Stimulated activated CD8-positive, alpha-beta memory T cell treated with anti-CD3 and anti-CD28 coated beads, Interleukin-4, amount 100 ng/mL, for 24 hours (primary cell): ENCODE data around the gene SNX11.

Source experiments
- DNase-seq: peaks from one replicate; pipeline ENCODE4 v3.0.0-alpha.2; 2020; ENCODE audit warnings: low read depth

The SNX11 gene

GRCh38 chr17:48100160-48100559 is 7.4 kb upstream of the SNX11 start:
- DNase-seq, result no peak

- no peak for DNase-seq
Observed at GRCh38 chr17:48100591-48101011, 7.0 kb upstream of the SNX11 start.

GRCh38 chr17:48101012-48101720 is 6.4 kb upstream of the SNX11 start, which contains the start of gene CBX1:
Gene CBX1, minus strand, starts transcription at chr17:48101478. Its CDS starts 24,474 bp downstream, at chr17:48077004.
- peak; percentile 91 for DNase-seq

- DNase-seq, result no peak
Observed at GRCh38 chr17:48102043-48102750, 5.4 kb upstream of the SNX11 start.

GRCh38 chr17:48102798-48103715 is 4.5 kb upstream of the SNX11 start:
- DNase-seq, result no peak

- DNase-seq, result no peak
Observed at GRCh38 chr17:48104440-48104839, 3.1 kb upstream of the SNX11 start.

- DNase-seq, result no peak
Observed at GRCh38 chr17:48106802-48107136, 797 bp upstream of the SNX11 start.

- no peak for DNase-seq
Observed at GRCh38 chr17:48110761-48111160, 3.2 kb downstream of the SNX11 start.

- DNase-seq, result no peak
Observed at GRCh38 chr17:48111937-48112241, 4.3 kb downstream of the SNX11 start.

GRCh38 chr17:48113201-48113676 is 5.7 kb downstream of the SNX11 start:
- DNase-seq, result no peak

GRCh38 chr17:48121923-48122664 is 14.5 kb downstream of the SNX11 start:
- DNase-seq, result no peak

- no peak for DNase-seq
Observed at GRCh38 chr17:48122665-48123045, 15.1 kb downstream of the SNX11 start.

GRCh38 chr17:48123111-48123510 is 15.5 kb downstream of the SNX11 start:
- DNase-seq, result no peak

GRCh38 chr17:48123776-48124388 is 16.3 kb downstream of the SNX11 start:
- DNase-seq, result no peak

- no peak for DNase-seq
Observed at GRCh38 chr17:48125829-48126531, 18.4 kb downstream of the SNX11 start.

- no peak for DNase-seq
Observed at GRCh38 chr17:48126532-48126850, 18.9 kb downstream of the SNX11 start.

GRCh38 chr17:48127371-48128051 is 19.9 kb downstream of the SNX11 start:
- DNase-seq, result no peak

- DNase-seq, result no peak
Observed at GRCh38 chr17:48128400-48128799, 20.8 kb downstream of the SNX11 start.

- DNase-seq, result no peak
Observed at GRCh38 chr17:48129981-48130380, 22.4 kb downstream of the SNX11 start.

- no peak for DNase-seq
Observed at GRCh38 chr17:48131216-48131824, 23.8 kb downstream of the SNX11 start.
